NCI-H2107 (cell line): ENCODE data around the gene AFF2.

Source experiments
- DNase-seq: peaks from one replicate; lab custom pipeline; 2025; lab: John Stamatoyannopoulos, UW

Gene AFF2

GRCh38 chrX:149010013-149010852 is 509.8 kb downstream of the AFF2 start:
- DNase-seq = no peak

- DNase-seq = no peak
Observed at GRCh38 chrX:149010853-149011224, 510.4 kb downstream of the AFF2 start.

- no peak for DNase-seq
Observed at GRCh38 chrX:149013081-149013480, 512.7 kb downstream of the AFF2 start.

DNA sequence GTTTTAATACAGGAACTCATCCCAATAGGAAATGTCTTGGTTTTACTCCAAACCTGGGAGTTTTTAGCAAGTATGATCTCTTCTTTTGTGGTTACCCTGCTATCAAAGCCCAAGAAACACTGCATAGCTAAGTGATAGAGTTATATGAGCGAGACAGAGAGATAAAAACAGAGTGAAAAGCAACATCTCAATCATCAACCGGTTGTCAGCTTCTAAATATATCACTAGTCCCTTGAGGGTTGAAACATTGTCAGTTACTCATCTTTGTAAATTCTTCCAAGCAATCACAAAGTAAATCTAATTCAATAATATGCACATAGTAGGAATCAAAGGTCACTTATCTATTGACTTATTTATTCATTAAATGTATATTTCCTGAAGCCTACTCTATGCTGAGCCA is 520.7 kb downstream of the AFF2 start:
- no peak for DNase-seq

DNA sequence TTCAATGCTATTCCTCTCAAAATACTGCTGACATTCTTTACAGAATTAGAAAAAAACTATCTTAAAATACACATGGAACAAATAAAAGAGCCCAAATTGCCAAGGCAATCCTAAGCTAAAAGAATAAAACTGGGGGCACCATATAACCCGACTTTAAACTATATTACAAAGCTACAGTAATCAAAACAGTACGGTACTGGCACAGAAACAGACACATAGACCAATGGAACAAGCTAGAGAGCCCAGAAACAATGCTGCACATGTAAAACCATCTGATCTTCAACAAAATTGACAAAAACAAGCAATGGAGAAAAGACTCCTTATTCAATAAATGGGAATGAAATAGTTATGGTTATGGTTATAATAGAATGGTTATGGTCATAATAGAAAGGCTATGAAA is 522.1 kb downstream of the AFF2 start:
- DNase-seq = no peak

DNA sequence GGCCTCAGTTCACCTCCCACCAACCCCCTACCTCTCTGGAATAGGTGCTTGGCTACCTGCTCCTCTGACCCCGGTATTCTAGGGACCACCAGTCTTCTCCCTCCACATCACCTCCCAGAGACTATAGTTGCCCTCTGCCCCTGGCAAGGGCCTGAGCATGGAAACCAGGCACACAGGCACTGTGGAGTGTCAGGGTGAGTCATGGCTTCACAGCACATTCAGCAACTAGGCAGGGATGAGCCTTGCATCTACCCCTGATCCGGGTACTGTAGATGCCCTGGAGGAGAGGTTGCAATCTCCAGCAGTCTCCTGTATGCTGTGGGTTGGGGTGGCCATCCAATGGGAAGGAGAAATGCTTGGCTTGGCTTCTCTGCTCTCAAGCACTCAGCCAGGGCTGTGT is 532.0 kb downstream of the AFF2 start:
- no peak for DNase-seq

DNA sequence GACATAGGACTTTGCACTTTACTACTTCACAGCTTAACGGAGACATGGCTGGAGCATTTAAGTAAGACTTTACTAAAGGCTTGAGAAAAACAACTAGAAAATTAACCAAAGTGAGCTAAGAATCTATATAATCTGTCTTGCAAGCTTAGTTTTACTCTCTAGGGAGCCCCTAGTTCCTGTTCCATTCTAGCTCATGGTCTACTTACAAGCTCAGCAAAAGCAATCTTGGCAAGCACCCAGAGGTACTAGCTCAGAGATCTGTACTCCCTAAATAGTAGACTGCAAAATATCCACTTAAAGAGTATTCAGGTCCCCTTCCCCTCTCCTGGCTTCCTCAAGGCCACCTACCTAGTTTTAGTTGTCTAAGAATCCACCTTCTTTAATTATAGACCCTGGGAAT is 535.7 kb downstream of the AFF2 start:
- no peak for DNase-seq

DNA sequence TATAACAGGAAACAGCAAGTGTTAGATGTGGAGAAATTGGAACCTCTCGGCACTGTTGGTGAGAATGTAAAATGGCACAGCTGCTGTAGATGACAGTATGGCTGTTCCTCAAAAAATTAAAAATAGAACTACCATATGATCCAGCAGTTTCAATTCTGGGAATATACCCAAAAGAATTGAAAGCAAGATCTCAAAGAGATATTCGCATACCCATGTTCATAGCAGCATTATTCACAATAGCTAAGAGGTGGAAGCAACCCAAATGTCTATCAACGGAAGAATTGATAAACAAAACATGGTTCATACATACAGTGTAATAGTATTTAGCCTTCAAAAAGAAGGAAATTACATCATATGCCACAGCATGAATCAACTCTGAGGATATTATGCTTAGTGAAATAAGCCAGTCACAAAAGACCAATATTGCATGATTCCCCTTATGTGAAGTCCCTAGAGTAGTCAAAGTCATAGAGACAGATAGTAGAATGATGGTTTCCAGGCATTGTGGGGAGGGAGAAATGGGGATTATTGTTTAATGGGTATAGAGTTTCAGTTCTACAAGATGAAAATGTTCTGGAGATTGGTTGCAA is 537.0 kb downstream of the AFF2 start:
- DNase-seq = no peak

- DNase-seq = no peak
Observed at GRCh38 chrX:149039057-149039456, 538.6 kb downstream of the AFF2 start.

DNA sequence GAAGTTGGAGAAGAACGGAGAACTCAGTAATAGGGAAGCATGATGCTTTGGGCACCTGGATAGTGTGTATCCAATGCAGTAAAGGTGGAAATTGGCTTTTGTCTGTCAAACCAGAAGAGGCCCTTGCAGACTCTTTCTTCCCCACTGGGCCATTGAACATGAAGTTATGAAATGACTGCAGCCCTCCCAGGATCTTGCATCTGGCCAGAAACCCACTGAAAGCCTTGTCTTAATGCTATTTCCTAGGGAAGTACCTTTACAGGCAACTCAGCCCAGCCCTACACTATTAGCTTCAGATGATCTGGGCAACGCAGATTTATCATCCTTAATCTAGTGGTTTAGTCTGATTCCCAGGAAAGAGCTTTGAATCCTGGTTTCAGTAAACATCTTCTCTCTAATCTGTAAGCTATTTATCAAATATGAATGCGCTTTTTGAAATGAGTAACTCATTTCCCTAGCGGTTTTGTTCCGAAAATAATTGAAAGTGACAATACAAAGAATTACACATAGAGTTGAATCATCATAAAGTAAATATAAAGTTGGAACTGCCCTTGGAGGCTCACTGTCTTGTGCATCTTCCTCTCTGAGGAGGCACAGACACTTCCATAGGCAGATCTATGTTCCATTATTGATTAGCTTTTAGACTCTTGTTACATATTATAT is 540.6 kb downstream of the AFF2 start:
- DNase-seq = no peak

DNA sequence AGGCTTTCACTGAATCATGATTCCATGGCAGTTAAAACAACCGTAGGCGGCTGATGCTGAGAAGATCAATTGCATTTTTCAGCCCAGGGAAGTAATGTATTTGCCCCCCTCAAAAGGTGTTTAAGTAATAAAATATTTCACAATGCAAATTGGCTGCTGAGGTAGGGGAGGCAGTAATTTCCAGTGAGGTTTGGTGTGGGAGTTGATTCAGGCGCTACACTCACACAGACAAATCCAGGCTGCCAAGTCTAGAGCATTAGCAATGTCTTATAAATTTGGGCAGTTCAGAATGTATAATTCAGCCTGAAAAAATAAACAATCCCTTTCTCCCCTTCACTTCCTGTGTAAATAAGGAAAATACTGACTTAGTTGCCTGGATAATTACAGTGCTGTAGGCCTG is 543.0 kb downstream of the AFF2 start:
- DNase-seq = no peak

- DNase-seq = no peak
Observed at GRCh38 chrX:149044471-149044870, 544.1 kb downstream of the AFF2 start.

- DNase-seq = no peak
Observed at GRCh38 chrX:149045645-149046210, 545.3 kb downstream of the AFF2 start.
